Measurements from ENCODE around the gene GTF2H3.
"Not testable (repeated sequence)": the region's sequence is repeated elsewhere in the genome, so short reads cannot be mapped to it uniquely, and the experiment has no call there.

Gene GTF2H3

DNA sequence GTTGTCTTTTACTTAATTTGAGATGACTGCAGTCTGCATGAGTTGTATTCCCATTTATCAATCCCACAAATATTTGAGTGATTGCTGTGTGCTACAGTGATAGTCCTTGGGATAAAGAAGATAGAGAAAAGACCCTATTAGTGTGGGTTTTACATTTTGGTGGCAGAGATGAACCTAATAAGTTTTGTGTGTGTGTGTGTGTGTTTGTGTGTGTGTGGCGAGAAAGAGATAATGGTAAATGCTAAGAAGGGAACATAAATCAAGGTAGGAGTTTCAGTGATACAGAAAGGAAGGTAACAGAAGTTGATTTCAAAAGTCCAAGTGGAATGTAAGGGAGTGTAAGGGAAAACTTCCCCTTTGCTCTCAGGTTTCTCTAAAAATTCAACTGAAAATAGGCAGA, 34.3 kb upstream of the GTF2H3 start:
- no peak overlapping the region for H3K4me3 ChIP-seq (ENCODE audit: low read depth, low read length)
- TF ChIP-seq POLR2A (IDR thresholded peaks at IDR 0.05; ENCODE audit: extremely low read depth, insufficient read length) (no peak), MYC (IDR thresholded peaks at IDR 0.05; ENCODE audit: low read depth, low read length) (no peak)
- TF ChIP-seq, protein P1, sequence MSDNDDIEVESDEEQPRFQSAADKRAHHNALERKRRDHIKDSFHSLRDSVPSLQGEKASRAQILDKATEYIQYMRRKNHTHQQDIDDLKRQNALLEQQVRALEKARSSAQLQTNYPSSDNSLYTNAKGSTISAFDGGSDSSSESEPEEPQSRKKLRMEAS (IDR thresholded peaks at IDR 0.05; ENCODE audit: low read depth, low read length): no peak
- TF ChIP-seq, protein P2, sequence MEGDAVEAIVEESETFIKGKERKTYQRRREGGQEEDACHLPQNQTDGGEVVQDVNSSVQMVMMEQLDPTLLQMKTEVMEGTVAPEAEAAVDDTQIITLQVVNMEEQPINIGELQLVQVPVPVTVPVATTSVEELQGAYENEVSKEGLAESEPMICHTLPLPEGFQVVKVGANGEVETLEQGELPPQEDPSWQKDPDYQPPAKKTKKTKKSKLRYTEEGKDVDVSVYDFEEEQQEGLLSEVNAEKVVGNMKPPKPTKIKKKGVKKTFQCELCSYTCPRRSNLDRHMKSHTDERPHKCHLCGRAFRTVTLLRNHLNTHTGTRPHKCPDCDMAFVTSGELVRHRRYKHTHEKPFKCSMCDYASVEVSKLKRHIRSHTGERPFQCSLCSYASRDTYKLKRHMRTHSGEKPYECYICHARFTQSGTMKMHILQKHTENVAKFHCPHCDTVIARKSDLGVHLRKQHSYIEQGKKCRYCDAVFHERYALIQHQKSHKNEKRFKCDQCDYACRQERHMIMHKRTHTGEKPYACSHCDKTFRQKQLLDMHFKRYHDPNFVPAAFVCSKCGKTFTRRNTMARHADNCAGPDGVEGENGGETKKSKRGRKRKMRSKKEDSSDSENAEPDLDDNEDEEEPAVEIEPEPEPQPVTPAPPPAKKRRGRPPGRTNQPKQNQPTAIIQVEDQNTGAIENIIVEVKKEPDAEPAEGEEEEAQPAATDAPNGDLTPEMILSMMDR (IDR thresholded peaks at IDR 0.05; ENCODE audit: low read depth, low read length): no peak
- no peak for DNase-seq (ENCODE audit: low read depth)

DNA sequence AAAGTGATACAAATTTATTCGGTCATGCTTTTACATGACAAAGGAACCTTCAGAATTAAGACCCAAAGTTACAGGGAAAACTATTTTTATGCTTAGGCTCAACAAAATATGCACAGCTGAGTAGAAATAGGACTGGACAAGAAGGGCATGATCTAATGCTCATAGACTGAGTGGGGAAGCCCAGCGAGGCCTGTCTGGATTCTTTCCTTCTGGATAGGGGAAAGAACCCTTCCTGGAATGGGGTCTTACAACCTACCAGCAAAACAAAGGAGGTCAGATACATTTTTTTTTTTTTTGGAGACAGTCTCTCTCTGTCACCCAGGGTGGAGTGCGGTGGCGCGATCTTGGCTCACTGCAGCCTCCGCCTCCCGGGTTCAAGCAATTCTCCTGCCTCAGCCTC, 33.9 kb upstream of the GTF2H3 start:
- no peak overlapping the region for H3K4me3 ChIP-seq (ENCODE audit: low read depth, low read length)
- DNase-seq (ENCODE audit: low read depth): no peak
- TF ChIP-seq, protein P1 (IDR thresholded peaks at IDR 0.05; ENCODE audit: low read depth, low read length): no peak
- TF ChIP-seq POLR2A (IDR thresholded peaks at IDR 0.05; ENCODE audit: extremely low read depth, insufficient read length): no peak
- TF ChIP-seq, protein P2 (IDR thresholded peaks at IDR 0.05; ENCODE audit: low read depth, low read length): no peak
- no peak for TF ChIP-seq MYC (IDR thresholded peaks at IDR 0.05; ENCODE audit: low read depth, low read length)

DNA sequence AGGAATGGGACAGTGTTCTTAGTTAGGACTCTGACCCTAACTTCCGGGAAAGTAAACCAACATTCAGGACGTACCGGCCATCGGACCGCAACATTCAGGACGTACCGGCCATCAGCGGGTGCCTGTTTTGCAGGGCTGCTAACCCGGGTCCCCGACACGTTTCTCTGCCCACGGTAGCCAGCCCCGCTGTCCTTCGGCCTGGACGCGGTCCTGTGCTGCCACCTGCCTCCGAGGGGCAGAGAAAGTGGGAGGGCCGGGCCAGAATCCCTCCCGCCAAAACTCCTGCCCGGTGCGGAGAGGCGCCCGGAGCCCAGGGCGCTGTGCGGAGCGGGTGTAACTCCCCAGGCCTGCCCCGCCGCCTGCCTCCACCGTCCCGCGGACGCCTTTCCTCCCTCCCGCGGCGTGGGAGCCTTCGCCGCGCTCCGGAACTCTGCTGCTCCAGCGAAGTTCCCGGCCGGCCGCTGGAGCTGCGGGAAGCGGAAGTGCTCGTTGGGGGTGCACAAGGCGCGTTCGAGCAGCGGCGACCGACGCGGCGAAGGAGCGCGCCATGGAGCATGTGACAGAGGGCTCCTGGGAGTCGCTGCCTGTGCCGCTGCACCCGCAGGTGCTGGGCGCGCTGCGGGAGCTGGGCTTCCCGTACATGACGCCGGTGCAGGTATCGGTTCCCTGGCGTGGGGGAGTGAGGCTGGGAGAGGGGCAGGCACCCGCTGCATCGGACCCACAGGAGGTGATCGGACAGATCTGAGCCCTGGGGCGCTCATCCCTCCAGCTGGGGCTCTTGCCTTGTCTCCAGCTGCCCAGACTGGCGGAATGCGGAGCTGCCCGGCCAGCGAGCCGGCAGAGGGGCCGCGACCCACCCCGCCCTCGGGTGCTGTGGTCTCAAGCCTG, 31.8 kb upstream of the GTF2H3 start, which contains the start of gene DDX55:
Gene DDX55 (plus strand): TSS at position 498 of the 888 bp plus-strand sequence. CDS start 50 bp downstream, at position 548.
- peak within 1 kb of the TSS; percentile 93 for H3K4me3 ChIP-seq (ENCODE audit: low read depth, low read length)
- DNase-seq (ENCODE audit: low read depth): peak; percentile 95
- TF ChIP-seq MYC (IDR thresholded peaks at IDR 0.05; ENCODE audit: low read depth, low read length) (peak; percentile 100), POLR2A (IDR thresholded peaks at IDR 0.05; ENCODE audit: extremely low read depth, insufficient read length) (peak; percentile 95)
- TF ChIP-seq, protein P1 (IDR thresholded peaks at IDR 0.05; ENCODE audit: low read depth, low read length): peak; percentile 94
- TF ChIP-seq, protein P2 (IDR thresholded peaks at IDR 0.05; ENCODE audit: low read depth, low read length): peak; percentile 9

DNA sequence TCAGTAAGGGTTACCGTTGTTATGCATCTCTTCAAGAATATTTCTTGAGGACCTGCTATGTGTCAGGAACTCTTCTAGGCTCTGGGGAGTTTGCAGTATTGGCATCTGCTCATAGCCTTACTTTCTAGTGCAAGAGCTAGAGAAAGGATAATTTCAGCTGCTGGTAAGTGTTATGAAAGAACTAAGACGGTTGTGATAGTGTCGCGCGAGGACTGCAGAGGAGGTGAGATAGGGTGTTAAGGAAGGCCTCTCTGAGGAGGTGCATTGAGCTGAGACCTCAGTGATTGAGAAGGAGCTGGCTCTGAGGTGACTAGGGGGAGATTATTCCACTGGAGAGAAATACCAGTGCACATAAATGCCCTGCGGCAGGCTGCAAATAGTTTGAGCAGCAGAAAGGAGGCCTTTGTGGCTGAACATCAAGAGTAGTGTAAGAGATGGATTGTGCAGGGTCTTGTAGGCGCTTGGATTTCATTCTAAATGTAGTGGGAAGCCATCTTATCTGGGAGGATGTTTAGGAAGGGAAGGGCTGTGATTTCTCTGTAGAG, 30.9 kb upstream of the GTF2H3 start:
- TF ChIP-seq, protein P1 (IDR thresholded peaks at IDR 0.05; ENCODE audit: low read depth, low read length): no peak
- TF ChIP-seq POLR2A (IDR thresholded peaks at IDR 0.05; ENCODE audit: extremely low read depth, insufficient read length): no peak
- TF ChIP-seq, protein P2 (IDR thresholded peaks at IDR 0.05; ENCODE audit: low read depth, low read length): no peak
- no peak for TF ChIP-seq MYC (IDR thresholded peaks at IDR 0.05; ENCODE audit: low read depth, low read length)
- H3K4me3 ChIP-seq (ENCODE audit: low read depth, low read length): peak overlapping the region; percentile 93
- peak; percentile 67 for DNase-seq (ENCODE audit: low read depth)

DNA sequence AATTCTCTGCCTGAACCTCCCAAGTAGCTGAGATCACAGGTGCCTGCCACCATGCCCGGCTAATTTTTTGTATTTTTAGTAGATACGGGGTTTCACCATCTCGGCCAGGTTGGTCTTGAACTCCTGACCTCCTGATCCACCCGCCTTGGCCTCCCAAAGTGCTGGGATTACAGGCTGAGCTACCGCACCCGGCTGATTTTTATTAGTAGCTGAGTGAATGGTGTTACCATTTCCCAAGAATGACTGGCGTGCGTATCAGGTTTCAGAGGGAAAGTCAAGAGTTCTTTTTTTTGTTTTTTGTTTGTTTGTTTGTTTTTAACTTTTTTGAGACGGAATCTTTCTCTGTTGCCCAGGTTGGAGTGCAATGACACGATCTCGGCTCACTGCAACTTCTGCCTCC, 30.1 kb upstream of the GTF2H3 start:
- not testable (repeated sequence) for DNase-seq (ENCODE audit: low read depth)
- H3K4me3 ChIP-seq (ENCODE audit: low read depth, low read length): peak overlapping the region; percentile 93

DNA sequence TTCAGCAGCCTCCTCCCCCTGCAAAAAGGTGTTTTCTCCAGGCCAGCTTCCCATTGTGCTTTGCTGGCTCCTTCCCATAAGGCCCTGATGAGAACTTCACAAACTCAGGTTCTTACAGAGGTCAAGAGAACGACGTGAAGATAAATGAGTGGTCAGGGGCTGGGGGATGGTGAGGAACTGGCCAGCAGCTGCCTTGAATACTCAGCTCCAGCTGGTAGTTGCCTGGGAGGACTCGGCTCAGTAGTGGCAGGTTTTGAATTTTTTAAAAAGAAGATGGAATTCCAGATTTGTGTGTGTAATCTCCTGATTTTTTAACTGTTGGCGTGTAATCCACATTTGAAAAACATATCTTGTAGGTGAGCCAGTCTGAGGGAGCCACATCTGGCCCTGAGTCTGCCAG, 25.9 kb upstream of the GTF2H3 start:
- H3K4me3 ChIP-seq (ENCODE audit: low read depth, low read length): no peak overlapping the region
- no peak for DNase-seq (ENCODE audit: low read depth)
- TF ChIP-seq POLR2A (IDR thresholded peaks at IDR 0.05; ENCODE audit: extremely low read depth, insufficient read length) (no peak), MYC (IDR thresholded peaks at IDR 0.05; ENCODE audit: low read depth, low read length) (no peak)
- TF ChIP-seq, protein P2 (IDR thresholded peaks at IDR 0.05; ENCODE audit: low read depth, low read length): no peak
- TF ChIP-seq, protein P1 (IDR thresholded peaks at IDR 0.05; ENCODE audit: low read depth, low read length): no peak

Data from NB4 (cell line).